GM18868 (cell line): ENCODE data around the gene SCP2D1.

Experiments used
- ATAC-seq: cut with Tn5 transposase; IDR thresholded peaks from one replicate; pipeline ENCODE4 v1.9.1; 2021; ENCODE audit warnings: mild to moderate bottlenecking, moderate library complexity; ENCODE audit not compliant: unreplicated experiment

The SCP2D1 gene

GRCh38 chr20:18811904-18812303 lies 1.7 kb upstream of the SCP2D1 start:
- no peak for ATAC-seq

DNA sequence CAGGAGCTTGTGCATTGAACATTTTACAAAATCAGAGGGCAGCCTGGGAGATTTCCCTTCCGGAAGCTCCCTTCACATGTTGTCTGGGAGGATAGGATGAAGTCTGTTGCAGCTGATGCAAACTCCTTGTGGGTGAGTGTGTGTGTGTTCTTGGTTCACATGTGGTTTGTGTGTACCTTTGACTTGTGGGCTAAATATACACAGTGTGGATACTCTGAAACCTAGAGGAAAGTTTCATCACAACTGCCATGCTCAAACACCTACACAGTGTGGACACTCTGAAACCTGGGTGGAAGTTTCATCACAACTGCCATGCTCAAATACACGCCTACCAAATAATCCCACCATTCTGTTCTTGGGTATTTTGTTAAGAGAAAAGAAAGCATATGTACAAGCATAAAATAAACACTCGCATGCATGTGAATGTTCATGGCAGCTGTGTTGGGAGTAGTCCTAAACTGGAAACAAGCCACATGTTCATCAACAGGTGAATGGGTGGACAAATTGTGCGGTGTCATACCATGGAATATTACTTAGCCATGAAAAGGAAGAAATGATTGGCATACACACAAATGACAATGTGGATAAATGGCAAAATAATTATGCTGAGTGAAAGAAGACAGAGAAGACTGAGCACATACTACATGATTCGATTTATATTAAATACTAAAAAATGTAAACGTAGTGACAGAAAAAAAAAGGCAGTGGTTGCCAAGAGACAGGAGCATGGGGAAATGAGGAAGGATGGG lies 1.8 kb downstream of the SCP2D1 start:
- no peak for ATAC-seq

DNA sequence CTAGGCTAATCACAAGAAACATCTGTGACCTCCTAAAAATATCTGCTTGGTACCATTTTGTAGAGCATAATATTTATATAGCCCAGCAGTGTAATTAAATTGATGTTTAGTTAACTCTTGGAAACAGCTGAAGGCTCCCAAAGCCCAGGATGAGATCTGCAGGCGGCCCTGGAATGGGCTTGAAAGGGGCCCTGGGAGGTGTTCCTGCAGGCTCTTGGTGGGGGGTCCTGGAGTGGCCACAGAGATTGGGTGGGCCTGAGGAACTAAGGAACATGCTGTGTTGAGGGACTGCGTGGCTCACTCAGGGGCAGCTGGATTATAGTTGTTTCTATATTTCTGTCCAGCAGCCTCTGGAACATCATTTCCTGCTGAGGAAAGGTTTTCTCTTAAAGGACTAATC lies 9.2 kb downstream of the SCP2D1 start:
- ATAC-seq = no peak

DNA sequence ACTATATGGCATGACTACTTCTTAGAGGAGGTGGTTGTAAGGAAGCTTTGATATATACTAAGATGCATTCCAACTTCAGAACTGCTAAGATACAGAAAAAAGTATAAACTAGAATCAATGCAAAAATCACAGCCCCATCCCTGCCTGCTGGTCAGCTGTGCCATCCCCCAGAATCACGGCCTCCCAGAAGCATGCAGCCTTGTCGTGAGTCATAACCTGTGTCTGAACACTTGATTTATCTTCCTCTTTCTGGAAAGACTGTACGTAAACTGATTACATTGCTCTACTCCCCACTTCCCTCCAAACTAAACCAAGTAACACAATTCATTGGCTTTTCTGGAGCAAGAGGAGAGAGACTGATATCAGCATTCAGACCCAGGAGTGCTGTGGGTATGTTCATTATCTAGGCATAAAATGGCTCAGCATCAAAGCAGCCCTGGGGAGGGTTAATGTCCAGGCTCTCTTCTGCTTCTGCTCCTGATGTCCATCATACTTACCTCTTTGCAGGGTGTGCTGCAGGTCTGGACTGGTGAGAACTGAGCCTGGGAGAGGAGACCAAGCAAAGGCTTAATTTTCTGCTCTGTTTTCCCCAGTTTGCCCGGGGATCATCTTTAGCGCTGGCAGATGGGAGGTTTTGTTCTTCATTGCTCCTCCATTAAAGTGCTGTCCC lies 18.4 kb downstream of the SCP2D1 start:
- no peak for ATAC-seq

DNA sequence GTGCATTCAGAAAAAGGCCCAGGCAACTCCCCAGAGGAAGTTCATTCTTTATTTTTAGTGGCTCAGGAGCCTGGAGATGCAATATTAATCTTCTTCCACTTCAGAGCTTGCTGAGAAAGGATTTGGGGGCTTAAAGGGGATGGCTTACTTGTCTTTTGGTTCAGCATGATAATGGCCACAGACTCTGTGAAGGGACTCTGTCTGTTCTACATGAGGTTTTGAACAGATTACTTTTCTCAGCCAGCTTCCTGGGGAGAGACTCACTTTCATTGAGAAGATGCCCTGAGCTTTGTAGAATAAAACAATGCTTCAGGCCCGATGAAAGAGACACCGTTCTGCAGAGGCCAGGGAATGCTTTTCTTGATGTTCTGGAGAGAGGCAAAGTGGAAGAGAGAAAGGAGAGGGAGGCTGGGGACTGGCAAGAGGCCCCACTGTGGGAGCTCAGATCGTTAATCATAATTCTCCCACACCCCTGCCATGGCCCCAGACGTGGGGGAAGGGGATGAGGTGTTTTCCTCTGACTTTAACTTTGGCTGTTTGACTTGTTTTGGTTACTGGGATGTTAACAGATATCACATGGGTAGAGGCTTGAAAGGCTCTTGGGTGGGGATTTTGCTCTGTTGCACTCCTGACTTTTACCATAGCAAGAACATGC lies 19.1 kb downstream of the SCP2D1 start:
- no peak for ATAC-seq

DNA sequence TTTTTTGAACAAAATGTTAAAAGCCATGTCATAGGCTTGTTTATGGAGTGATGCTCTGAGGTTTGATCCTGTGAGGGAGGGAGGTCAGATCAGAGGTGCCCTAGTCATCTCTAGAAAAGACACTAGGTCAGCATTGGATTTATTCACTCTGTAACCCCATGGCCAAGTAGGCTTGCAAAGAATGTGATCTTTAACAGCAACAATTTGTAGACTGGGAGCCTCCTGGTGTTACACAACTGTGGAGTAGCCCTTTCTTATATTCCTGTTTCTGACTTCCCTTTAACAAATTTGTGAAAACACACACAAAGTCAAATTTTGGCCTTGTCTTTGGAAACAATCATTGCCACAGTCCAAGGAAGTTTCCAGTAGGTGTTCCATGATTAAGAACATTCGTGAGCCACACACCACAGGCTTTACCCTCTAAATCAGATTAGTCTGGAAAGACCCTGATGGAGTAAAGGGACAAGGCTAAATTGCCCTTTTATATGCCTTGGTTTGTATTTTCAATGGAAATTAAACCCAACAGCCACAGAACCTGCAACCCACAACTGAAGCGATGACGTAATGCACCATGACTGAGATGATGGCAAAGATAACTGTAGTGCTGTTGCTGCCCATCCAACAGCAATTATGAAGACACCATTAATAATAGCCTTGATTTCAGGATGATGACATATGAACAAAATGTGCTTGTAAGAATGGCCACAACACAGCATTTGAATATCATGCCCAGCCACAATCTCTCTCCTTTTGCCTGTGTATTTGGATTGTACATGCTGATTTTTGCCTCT lies 22.1 kb downstream of the SCP2D1 start:
- ATAC-seq = no peak

- ATAC-seq = no peak
Measured at GRCh38 chr20:18837718-18838117, 24.1 kb downstream of the SCP2D1 start.

GRCh38 chr20:18839507-18840247 lies 26.1 kb downstream of the SCP2D1 start:
- no peak for ATAC-seq

DNA sequence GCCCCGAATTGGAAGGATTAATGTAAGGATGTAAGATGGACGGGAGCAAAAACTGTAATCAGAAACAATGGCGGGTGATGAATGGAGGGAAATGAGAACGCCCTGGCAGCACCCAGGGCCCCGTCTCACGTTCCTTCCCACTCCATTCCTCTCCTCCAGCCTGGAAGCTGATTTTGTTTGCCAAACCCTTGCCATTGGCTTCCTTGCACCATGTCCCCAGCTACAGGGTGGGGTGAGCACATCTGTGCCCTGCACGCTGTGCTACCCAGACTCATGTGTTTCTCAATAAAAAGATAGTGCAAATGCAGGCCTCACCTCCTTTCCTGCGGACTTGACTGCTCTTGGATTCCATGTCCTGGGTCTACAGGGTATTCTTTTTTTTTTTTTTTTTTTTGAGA lies 26.7 kb downstream of the SCP2D1 start:
- ATAC-seq = no peak

DNA sequence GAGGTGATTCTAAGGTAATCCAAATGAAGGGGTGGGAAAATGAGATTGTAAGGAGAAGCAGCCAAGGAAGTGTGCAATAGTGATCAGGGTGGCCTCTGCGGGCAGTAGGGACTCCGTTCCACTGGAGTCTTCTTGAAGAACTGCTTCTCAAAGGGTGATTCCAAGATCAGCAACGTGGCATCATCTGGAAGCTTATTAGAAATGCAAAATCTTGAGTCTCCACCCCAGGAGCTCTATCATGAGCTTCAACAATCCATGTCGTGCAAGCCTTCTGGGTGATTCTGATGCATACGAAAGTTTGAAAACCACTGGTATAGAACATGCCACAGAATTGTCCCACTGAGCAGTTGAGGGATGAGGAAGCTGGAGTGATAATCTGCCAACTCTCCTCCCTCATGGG lies 31.4 kb downstream of the SCP2D1 start:
- no peak for ATAC-seq

GRCh38 chr20:18847226-18847755 lies 33.7 kb downstream of the SCP2D1 start:
- ATAC-seq = no peak

- ATAC-seq = no peak
Measured at GRCh38 chr20:18849131-18849530, 35.5 kb downstream of the SCP2D1 start.

DNA sequence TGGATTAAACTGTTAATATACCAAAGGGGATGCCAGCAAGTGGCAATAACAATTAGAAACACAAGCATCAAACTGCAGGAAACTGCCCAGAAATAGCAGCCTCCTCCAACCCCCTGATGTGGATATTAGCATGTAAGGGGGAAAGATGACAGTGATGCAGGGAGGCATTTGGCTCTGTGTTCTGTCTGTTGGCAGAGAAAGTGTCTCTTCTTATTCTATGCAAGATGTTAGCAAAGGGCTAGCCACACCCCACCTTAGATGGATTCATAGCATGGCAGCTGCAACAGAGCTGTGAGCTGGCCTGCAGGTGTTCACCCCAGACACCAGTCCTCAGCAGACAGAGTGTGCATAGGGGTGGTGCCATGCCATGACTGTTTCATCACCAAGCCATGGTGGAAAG lies 38.0 kb downstream of the SCP2D1 start:
- ATAC-seq = no peak

- no peak for ATAC-seq
Measured at GRCh38 chr20:18852318-18852717, 38.7 kb downstream of the SCP2D1 start.

GRCh38 chr20:18853216-18853615 lies 39.6 kb downstream of the SCP2D1 start:
- no peak for ATAC-seq

GRCh38 chr20:18853946-18854646 lies 40.5 kb downstream of the SCP2D1 start:
- no peak for ATAC-seq

DNA sequence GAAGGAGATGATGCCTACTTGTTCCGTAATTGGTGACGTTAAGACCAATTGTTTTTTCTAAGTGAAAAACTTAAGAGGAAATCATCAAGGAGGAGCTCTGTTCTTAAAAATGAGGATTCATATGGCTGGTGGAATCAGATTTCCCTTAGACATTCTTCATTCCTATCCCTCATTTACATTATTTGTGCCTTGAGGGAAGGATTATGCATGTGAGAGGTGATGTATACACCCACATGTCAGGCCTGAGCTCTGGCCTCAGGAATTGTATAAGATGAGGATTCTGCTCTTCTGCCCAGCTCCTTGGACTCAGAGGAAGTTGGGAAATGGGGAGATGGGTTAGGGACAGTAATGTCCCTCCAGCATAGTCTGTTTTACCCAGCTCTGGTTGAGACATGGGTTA lies 42.3 kb downstream of the SCP2D1 start:
- no peak for ATAC-seq

DNA sequence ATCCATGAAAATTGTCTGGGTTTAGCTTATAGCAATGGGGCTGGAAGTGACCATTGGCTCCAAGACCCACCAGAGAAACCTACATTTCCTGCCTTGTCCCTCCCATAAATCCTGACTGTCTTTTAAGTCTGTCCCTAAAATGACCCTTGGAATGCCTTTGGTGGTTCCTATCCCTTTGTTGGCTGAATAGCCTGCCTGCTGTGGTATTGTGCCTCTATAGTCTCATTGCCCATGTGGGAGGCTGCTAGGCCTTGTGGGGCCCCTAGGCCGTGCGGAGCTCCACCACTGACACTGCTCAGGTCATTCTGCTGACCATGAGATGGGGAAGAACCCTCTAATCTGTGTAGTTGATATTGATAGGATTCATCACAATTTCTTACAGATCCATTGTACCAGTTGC lies 43.3 kb downstream of the SCP2D1 start:
- no peak for ATAC-seq

DNA sequence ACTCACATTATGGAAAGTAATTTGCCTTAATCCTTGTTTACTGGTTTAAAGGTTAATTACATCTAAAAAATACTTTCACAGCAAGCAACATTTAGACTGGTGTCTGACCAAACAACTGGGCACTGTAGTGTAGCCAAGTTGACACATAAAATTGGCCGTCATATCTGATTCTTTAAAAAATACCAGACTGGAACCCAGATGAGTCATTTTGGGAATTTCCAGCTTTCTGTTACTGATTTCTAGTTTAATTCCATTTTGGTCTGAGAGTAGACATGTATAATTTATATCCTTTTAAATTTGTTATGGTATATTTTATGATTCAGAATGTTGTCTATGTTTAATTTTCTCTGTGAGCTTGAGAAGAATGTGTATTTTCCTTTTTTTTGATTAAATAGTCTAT lies 44.1 kb downstream of the SCP2D1 start:
- no peak for ATAC-seq

GRCh38 chr20:18858816-18859215 lies 45.2 kb downstream of the SCP2D1 start:
- ATAC-seq = no peak
